Activated CD8-positive, alpha-beta memory T cell treated with anti-CD3 and anti-CD28 coated beads for 1 hour (primary cell): ENCODE data around the gene NXPE3.
"Not testable (repeated sequence)": the region's sequence is repeated elsewhere in the genome, so short reads cannot be mapped to it uniquely, and the experiment has no call there.

Experiments
- DNase-seq, 2 donors: peaks; one replicate each; pipeline ENCODE4 v3.0.0-alpha.2; 2020; ENCODE audit warnings: low read depth in 1 of 2; ENCODE audit errors: extremely low read depth in 1 of 2

The NXPE3 gene

DNA sequence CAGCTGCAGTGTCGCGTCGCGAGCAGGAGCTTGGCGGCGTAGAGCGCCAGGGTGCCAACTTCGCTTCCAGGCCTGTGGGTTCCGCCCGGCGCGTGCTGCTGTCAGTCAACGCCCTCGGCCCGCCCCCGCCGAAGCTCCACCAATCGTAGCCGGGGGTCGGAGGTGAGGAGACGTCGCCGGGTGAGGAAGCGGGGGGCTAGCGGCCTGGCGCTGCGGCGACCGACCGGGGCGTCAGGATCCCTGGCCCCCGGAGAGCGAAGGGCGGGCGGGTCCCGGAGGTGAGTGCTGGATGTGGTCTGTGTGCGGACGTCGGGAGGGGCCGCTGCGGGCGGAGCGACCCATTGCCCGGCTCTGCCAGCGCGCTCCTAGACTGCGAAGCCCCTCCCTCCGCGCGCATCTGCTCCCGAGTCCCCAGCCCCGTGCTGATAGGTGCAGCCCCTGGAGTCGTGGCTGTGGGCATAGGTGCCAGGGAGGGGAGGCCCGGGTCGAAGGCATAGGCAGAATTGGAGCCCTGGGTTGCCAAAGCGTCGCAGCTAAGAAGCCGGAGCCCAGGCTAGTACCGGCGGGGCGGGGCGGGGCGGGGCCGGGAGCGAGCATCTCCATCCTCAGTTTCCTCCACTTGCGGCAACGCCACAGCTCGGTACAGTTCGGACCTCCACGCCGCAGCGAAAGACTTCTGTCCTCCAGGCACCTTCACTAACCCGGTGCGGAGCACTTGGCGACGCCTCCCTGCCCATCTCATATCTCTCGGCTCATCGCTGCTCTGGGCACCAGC is at the start of gene NXPE3:
Gene NXPE3 (plus strand): TSS at position 165 of the 775 bp plus-strand sequence. CDS start 6,386 bp downstream, outside the sequence.
- peak; percentile 84 to 90 for DNase-seq

DNA sequence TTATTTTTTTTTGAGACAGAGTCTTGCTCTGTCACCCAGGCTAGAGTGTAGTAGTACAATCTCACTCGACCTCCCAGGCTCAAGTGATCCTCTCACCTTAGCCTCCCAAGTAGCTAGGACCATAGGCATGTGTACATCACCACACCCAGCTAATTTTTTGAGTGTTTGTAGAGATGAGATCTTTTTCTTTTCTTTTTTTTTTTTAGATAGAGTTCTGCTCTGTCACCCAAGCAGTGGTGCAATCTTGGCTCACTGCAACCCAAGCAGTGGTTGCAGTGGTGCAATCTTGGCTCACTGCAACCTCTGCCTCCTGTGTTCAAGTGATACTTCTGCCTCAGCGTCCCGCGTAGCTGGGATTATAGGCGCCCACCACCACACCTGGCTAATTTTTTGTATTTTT is 49.4 kb upstream of the NXPE3 start:
- DNase-seq = no peak

DNA sequence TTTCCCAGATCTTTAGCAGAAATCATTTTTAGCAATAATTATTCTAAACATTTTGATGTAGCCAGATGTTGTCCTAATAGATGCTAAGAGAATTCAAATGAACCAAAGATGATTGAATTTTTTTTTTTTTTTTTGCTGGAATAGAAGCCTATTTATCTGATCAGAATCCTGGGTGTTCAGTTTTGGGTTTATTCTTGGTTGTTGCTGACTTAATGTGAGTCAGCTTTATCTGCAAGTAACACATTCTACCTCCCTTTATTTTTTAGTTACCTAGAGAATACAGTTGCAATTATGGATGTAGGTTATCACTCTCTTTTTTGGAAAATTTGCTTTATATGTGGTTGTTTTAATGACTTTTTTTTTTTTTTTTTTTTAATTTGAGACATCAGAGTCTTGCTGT is 48.2 kb upstream of the NXPE3 start:
- DNase-seq = no peak

DNA sequence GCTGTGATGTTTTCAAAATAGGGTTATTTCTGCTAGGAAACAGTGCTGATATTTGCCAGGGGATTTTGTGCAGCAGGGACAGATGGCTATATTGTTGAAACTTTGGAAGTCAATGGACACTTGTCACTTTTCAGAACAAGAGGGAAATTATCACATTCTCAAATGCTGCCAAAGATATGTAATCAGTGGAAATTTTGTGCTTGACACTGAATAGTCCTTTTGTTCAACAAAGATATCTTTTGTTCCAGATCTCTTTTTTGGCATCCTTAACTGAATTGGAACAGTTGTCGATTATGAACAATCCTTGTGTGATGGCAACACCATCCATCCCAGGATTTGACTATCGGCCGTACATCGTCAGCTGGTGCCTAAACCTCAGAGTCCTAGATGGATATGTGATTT is 46.8 kb upstream of the NXPE3 start:
- no peak for DNase-seq

DNA sequence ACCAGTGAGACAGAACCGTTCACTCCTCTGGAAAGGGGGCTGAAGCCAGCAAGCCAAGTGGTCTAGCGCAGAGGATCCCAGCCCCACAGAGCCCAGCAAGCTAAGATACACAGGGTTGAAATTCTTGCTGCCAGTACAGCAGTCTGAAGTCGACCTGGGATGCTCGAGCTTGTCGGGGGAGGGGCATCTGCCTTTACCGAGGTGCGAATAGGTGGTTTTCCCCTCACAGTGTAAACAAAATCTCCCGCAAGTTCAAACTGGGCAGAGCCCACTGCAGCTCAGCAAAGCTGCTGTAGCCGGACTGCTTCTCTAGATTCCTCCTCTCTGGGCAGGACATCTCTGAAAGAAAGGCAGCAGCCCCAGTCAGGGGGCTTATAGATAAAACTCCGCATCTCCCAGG is 43.2 kb upstream of the NXPE3 start:
- DNase-seq = no peak

DNA sequence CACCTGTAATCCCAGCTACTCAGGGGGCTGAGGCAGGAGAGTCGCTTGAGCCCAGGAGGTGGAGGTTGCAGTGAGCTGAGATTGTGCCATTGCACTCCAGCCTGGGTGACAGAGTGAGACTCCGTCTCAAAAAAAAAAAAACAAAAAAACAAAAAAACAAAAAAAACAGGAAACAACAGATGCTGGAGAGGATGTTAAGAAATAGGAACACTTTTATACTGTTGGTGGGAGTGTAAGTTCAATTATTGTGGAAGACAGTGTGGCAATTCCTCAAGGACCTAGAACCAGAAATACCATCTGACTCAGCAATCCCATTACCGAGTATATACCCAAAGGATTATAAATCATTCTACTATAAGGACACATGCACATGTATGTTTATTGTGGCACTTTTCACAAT is 37.1 kb upstream of the NXPE3 start:
- not testable (repeated sequence) for DNase-seq

DNA sequence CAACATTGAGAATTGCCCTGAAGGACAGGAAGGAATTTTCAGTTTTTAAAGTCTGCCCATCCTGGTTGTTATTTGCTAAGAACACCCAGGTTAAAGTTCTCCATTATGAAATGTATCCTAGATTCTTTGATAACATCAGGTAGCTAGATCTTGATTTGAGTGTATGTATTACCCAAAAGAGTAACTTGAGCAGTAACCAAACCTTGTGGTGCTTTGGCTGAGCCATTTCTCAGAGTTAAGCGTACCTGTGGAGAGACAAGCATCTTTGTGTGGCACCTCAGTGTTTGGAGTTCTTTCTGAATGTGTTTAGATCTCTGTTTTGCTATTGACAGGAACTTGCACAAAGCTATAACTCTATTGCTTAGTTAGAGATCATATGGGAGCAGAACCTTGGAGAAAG is 34.2 kb upstream of the NXPE3 start:
- DNase-seq = no peak

DNA sequence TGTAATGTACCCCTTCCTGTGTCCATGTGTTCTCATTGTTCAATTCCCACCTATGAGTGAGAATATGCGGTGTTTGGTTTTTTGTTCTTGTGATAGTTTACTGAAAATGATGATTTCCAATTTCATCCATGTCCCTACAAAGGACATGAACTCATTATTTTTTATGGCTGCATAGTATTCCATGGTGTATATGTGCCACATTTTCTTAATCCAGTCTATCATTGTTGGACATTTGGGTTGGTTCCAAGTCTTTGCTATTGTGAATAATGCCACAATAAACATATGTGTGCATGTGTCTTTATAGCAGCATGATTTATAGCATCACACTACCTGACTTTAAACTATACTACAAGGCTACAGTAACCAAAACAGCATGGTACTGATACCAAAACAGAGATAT is 33.1 kb upstream of the NXPE3 start:
- DNase-seq = not testable (repeated sequence)

DNA sequence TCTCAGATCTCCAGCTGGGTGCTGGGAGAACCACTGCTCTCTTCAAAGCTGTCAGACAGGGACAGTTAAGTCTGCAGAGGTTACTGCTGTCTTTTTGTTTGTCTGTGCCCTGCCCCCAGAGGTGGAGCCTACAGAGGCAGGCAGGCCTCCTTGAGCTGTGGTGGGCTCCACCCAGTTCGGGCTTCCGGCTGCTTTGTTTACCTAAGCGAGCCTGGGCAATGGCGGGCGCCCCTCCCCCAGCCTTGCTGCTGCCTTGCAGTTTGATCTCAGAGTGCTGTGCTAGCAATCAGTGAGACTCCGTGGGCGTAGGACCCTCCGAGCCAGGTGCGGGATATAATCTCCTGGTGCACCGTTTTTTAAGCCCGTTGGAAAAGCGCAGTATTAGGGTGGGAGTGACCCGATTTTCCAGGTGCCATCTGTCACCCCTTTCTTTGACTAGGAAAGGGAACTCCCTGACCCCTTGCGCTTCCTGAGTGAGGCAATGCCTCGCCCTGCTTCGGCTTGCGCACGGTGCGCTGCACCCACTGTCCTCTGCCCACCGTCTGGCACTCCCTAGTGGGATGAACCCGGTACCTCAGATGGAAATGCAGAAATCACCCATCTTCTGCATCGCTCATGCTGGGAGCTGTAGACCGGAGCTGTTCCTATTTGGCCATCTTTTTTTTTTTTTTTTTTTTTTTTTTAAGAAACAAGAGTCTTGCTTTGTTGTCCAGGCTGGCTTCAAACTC is 25.5 kb upstream of the NXPE3 start:
- DNase-seq = not testable (repeated sequence)

DNA sequence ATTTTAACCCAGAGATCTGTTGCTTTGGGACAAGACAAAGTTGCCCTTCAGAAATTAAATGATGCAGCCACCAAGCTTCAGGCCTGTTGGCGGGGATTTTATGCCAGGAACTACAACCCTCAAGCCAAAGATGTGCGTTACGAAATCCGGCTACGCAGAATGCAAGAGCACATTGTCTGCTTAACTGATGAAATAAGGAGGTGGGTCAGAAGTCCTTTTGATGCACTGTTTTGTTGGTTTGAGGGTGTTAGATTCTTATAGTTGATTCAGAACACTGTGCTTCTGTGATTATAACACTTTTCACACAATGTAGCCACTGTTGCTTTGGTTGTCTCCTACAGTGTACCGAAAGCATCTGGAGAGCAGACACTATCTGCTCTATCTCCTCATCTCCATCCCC is 20.8 kb upstream of the NXPE3 start:
- no peak for DNase-seq

DNA sequence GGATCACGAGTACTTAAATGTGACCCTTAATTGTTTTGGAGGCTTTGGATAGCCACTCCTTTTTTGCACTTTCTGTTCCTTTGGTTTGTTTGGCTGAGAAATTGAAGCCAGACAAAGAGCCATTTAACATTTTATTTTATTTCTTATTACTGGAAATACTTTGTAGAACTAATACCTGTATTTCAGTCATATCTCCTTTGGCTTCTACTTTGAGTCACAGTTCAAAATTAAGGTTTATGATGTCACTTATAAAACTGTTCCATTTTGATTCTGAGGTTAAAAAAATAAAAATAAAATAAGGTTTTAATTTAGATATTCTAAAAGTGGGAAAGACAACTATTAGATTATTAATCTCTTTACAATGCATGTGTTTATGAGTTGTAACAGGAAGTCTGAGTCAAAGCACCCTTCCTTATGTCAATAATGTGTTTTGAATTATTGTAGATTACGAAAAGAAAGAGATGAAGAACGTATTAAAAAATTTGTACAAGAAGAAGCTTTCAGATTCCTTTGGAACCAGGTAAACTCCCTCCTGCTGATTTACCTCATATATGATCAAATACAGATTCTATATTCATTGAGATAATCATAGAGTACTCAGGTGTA is 16.9 kb upstream of the NXPE3 start:
- DNase-seq = no peak

DNA sequence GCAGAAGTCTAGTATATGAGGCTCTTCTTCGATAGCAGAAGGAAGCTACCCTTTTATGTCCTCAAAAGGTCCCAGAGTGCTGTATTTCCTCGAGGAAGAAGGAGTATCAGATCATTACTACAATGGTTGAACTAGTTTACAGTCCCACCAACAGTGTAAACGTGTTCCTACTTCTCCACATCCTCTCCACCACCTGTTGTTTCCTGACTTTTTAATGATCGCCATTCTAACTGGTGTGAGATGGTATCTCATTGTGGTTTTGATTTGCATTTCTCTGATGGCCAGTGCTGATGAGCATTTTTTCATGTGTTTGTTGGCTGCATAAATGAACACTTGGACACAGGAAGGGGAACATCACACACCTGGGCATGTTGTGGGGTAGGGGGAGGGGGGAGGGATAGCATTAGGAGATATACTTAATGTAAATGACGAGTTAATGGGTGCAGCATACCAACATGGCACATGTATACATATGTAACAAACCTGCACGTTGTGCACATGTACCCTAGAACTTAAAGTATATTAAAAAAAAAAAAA is 1.2 kb upstream of the NXPE3 start:
- DNase-seq = not testable (repeated sequence)

DNA sequence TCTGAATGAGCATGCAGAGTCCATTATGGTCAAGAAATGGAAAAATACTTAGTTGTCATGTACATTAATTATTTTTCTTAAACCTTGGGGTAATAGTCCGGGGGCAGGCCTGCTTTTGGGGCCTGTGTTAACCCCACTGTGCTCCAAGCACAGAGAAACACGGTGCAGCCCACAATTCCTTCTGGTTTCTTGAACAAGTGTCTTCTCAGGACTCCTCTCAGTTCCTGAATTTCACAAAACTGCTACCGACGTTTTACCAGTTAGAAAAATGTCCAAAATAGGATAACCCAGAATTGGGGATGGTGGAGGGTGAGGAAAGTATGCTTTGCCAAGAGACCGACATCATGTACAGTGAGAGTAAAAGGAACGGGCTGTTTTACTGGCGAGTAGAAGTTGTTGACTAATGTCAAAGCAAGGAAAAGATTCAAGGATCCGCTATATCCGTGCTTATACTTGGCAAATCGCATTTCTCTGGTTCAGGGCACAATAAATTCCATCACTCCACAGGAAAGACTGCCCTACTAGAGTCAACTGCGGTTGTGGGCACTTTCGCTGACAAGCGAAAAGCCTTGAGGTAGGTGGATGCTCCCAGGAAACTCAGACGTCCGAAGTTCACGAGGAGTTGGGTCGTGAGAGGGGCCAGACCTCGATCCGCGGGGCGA is 495 bp upstream of the NXPE3 start:
- no peak for DNase-seq

DNA sequence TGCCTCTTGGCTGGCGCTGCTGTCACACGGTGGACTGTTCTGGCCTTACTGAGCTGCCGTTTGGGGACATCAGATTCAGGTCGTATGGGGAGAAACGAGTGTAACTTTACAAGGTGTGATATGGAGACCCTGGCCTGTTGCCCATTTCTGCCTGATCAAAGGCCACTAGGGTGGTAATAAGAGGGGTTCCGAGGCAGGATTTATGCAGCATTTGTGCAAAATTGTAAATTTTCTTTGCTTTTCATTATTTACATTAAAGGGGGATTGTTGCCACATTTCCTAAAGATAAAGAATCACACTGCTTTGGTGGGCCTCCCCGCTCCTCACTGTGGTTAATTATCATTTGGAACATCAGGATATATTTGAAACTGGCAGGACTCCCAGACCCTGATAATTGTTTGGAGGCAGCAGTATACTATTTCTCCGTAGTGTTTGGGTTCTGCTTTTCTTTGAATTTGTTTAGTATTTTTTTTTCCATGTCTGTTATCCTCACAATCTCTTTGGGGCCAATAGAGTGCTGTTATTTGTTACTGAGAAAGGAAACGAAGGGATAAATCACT is 891 bp downstream of the NXPE3 start:
- DNase-seq = no peak

DNA sequence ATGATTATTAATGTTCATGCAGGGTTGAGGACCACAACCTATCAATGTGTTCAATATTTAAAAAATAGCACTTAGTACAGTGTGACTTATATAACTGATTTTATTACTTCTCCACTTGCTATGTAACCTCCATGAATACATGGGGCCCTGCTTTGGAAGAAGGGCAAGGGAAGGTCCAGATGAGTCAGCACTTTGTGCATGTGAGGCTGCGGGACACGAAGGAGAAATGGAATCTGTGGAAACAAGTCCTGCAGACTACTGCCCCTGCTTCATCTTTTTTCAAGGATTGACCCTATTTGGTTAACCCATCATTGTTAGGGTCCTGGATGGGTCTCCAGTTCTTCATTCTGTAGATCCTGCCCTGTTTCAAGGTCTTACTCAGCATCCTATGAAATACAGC is 1.6 kb downstream of the NXPE3 start:
- DNase-seq = no peak

DNA sequence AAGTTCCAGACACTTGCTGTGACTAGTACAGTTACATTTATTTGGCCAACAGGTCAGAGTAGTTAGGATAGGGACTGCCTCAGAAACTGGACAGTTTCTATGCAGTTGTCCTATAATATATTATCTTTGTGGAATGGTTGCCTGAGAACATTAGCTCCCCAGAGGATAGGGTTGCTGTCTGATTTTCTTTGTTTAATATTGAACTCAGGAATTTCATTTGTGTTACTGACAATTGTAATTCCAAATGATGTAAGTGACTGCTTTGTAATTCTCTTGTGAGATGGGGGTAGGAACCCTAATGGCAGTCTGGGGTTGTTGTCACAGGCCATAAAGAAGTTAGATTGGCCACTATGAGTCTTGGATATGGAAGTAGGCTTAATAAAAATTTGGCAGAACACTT is 2.2 kb downstream of the NXPE3 start:
- DNase-seq = no peak

DNA sequence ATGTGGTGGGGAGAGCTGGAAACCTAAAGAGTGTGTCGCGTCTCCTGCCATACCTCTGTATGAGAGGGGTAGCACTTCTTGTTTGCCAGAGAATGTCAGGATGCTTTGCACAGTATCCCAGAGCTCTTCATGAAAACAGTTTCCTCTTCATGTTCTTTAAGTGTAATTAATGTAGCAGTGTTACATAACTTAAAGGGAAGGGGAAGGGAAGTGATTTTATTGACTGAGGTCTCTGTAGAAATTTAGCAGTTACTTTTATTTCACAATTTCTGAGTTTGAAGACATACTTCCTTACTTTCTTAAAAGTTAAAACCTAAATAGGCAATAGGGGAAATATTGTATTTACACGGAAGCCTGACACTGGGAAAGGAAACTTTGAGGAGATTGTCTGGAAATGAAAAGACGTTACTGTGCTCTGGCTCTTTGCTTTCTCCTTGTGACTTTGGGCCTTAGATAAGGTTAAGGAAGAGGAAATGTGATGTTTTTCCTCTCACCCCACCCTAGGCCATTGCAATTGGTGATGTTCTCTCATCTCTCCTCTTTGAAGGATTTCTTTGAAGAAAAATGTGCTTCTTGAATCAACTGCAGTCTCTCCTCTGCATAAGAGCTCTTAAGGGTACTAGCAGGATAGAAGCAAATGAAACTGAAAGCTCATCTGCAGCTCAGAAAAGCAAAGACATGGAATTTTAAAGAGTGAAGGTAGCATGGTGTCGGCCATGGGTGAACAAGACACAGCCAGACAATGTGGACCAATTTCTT is 6.0 kb downstream of the NXPE3 start:
- DNase-seq = no peak

DNA sequence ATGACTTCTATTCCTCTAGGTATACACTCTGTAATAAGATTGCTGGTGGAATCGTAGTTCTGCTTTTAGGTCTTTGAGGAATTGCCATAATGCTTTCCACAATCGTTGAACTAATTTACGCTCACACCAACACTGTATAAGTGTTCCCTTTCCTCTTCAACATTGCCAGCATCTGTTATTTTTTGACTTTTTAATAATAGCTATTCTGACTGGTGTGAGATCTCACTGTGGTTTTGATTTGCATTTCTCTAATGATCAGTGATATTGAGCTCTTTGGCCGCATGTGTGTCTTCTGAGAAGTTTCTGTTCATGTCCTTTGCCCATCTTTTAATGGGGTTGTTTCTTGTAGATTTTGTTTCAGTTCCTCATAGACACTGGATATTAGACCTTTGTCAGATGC is 12.8 kb downstream of the NXPE3 start:
- no peak for DNase-seq

DNA sequence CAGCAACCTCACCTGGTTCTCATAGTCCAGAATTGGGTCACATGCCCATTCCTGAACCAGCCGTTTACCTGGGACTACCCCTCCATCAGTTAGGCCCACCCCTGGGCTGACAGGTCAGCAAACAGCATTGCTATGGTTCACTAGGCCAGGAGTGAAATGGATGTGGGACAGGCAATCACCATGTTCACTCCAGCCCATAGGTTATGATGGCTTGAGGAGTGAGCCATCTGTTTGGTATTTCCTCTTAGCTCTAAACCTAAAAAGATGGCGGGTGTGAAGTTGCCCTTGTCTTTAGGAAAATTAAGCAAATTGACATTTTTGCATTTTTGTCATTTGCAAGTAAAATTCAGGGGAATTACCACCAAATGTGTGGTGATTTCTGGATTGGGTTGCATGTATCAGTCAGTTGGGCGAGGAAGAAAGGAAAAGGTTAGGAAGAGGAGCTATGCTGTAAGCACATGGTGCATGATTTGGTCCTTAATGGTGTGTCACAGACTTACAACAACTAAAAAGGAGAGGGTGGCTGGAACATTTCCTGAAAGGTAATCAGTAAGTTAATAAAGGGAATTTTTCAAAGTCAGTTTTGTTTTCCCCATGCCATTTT is 17.2 kb downstream of the NXPE3 start:
- DNase-seq = no peak

DNA sequence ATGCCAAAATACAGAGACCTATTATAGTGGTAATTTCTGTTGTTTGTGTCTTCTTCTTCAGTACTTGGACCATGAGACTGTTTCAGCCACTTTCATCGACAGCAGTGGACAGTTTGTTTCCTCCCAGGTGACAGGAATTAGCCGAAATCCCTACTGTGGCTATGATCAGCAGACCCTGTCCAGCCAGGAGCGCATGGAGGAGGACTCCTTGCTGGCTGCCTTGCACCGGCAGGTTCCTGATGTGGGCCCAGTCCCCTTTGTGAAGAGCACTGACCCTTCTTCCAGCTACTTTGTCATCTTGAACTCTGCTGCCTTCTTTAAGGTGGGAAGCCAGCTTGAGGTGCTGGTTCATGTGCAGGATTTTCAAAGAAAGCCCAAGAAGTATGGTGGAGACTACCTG is 22.2 kb downstream of the NXPE3 start:
- DNase-seq = no peak
